GM19467 (cell line): ENCODE measurements around the gene ZNF474.

ENCODE experiments used
- ATAC-seq: cut with Tn5 transposase; IDR thresholded peaks from one replicate; pipeline ENCODE4 v1.9.1; 2021; ENCODE audit warnings: mild to moderate bottlenecking, moderate library complexity; ENCODE audit not compliant: unreplicated experiment

The ZNF474 gene

DNA sequence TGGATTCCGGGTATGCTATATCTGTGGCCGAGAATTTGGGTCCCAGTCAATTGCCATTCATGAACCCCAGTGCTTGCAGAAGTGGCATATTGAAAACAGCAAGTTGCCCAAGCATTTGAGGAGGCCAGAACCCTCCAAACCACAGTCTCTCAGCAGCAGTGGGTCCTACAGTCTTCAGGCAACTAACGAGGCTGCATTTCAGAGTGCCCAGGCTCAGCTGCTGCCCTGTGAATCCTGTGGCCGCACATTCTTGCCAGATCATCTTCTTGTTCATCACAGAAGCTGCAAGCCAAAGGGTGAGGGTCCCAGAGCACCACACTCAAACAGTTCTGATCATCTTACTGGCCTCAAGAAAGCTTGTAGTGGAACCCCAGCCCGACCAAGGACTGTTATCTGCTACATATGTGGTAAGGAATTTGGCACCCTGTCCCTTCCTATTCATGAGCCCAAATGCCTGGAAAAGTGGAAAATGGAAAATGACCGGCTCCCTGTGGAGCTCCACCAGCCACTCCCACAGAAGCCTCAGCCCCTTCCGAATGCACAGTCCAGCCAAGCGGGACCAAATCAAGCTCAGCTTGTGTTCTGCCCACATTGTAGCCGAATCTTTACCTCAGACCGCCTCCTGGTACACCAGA is 23.0 kb downstream of the ZNF474 start:
- no peak for ATAC-seq

DNA sequence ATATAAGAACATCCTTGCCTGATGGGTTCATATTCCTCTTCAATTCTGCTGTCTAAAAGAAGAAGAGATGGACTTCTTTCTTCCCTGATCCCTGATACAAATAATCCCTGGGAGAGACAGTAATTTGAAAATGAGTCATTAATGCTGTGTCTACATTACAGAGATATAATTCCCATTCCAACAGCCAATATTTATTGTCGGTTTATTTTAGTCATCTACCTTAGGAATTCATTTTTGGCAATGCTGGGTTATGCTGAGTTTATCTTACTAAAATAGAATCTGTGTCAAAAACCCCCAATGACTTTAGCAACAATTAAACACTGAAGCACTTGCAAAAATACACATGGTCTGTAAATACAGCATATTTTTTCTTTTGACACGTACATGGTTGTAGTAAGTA is 23.9 kb downstream of the ZNF474 start:
- no peak for ATAC-seq

DNA sequence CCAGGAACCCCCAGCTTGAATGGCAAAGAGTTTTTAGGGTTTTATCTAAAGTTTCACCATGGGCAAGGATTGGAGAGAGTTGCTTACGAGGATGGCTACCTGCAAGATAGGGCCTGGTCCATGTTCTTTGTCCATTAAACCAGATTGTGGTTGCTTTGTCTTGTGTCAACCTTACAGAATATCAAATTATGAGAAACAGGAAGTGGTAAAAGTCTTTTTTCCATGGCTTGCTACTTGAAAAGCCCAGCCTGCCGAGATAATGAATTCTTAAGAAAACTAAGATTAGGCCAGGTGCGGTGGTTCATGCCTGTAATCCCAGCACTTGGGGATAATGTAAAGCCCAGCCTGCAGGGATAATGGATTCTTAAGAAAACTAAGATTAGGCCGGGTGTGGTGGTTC is 24.4 kb downstream of the ZNF474 start:
- no peak for ATAC-seq

DNA sequence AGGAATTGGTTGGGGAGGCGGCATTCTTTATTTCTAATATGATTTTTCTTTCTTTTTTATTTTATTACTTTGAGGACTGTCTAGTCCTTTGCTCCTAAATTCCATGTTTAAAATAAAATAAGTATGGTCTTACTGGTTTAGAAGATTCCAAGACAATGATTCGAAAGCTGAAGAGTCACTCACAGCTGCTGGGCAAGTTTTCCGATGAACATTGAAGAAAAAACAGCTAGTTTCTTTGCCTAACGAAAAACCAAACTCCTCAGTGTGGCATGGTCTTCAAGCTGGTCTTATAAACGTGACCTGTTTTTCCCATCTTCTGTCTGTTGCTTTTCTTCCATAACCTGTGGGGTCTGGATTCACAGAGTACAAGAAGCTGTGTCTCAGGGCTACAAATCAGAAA is 25.1 kb downstream of the ZNF474 start:
- no peak for ATAC-seq

DNA sequence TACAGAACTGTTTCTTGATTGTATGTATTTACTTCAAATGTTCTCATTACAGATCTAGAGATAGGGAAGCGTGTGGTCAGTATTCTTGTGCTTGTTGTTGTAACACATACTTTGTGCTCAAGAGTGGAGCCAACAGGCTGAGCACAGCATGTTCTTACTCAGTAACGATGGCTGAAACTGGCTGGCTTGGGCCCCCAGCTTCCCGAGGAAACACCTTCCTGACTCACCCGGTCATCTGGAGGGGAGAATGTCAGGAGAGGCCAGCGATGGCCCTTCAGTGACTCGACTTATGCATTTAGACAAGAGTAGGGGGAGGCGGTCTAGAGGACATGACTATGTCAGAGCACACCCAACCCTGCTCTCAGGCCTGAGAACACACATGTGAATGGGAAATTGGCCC is 25.6 kb downstream of the ZNF474 start:
- ATAC-seq, result no peak

DNA sequence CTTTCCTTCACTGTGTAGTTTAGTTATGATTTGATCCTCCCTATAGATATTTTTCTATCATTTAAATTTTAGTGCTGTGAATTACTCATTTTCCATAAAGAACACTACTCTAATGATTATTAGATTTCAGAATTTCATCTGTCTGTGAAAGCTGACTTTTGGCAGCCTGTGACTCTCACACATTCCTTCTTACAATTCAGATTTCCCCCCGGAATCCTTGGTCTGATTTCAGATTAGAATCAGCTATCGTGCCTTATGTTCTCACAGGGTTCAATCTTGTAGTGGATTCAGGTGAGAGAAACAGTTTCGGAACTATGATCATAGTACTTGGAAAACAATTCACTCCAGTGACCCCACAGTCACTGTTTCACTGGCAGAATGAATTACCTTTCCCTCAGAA is 26.2 kb downstream of the ZNF474 start:
- ATAC-seq, result no peak

DNA sequence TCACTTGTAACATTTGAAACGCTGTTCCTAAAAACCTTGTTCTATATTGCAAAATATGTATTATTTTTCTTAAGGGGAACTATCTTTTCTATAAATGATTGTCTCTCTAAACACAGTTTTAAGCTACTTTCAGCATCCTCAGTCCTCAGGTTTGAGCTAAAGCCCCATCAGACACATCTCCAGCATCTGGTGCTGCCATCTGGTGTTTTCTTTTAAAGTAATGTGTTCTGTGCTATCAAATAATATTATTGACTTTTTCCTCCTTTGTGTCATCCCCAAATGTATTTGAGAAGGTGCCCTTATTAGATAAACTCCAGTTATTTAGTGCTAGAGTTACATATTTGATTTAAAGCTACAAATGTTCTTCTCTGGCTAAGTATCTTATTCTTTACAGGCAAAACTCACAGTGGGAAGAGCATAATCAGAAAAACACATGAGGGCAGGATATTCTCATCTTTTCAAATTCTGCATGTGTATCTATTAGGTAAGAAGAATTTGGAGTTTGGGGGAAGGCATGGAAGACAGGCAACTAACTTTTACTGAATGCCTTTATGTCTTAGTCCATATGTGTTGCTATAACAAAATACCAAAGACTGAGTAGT is 27.5 kb downstream of the ZNF474 start:
- ATAC-seq, result no peak

DNA sequence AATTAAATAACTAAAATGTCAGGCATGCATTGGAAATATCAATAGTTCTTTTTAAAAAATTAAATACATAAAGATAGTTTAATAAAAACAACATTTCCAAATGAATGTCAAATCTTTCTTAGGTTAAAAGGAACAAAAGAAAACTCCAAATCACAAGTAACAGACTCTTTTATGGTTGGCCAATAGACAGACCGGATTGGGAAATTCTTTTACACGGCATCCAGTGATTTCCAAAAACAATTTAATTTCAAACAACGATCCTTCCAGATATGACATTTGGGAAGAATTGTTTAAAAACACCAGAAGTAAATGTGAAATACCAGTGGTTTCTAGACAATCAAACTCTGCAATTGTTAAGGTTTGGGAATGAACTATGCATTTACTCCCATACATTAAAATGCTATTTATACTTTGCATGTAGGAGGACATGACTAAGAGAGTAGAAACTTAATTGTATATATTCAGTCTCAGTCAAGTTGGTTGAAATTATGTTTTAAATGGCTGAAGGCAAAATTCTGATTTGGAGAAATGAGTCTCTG is 32.8 kb downstream of the ZNF474 start:
- ATAC-seq, result no peak

DNA sequence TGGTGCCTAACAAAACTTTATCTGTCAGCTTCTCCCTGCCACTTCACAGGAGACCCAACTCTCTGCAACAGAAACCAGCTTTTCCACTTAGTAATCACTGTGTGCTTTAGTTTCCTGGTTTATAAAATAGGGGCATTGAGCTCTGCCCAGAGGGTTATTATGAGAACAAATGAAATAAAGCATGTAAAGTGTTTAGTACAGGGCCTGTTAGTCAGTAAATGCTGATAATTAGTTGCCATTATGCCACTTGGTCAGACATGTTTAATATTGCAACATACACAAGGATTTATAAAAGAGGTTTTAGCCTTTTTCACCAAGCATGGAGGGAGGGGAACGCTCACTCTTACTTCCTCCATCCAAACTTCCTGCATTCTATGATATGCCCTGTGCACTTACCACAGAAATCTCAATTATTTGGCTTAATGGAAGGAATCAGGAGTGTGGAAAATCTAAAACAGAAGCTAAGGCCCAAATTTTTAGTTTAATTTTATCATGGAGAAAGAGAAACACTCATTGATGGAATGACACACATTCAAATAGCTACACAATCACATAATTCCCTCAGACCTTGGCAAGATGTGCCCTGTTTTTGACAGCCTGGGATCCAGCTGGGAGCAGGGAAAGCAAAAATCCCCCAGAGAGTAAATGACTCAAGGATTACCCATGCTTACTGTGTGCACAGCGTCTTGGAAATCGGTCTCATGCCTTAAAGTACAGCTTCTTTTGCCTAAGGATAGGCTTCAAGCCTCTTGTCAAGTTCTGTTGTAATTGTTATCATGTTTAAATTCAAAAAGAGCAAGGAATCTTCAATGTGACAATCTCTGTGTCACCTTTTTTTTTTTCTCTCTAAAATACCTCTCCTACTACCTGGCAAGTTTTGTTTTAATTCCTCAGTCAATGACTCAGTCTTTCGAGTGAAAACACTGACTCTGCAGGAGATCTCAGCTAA is 34.0 kb downstream of the ZNF474 start:
- no peak for ATAC-seq

DNA sequence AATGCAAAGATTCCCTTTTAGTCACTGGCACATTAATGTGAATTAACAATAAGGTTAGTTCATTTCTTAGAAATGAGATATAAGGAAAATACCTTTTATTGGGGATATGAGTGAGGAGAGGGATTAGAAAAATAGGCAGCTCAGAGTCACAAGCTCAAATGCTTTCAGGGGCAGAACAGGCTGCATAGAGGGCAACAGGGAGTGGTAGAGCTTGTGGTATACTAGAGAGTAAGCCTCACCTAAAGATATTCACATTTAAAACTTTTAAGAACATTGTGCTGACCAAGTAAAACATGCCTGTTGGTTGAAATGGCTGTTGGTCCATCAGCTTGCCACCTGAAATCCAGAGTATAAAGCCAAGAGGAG is 34.7 kb downstream of the ZNF474 start:
- ATAC-seq, result no peak

DNA sequence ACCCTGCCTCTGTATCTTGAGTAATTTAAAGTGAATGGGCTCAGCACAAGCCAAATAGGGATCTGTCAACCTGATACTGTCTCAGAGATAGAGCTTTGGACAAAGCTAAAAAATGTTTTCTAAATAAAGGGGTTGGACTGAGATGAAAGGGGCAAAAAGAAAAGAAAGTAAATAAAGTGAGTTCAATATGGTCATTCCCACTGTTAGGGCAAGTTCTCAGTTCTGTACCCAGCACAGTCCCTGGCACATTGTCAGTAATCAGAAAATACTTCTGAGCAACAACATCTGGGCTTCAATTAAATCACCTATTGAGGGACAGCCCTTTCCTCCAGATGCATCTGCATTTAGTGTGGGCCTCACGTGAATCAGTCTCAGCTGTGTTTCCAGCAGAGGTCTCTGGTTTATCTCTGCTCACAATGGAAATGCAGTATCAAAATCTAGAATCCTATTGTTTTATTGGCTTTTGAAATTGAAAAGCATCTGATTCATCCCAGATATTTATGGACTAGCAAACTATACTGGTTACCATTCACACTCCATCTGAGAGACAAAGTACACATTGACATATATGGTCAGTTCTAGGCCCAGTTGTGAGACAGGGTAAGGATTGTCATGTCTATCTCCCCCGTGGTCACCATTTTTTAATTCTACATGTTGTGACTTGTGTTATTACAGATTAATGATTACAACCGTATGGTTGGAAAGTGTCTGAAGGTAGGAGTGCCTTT is 35.6 kb downstream of the ZNF474 start:
- ATAC-seq, result no peak

DNA sequence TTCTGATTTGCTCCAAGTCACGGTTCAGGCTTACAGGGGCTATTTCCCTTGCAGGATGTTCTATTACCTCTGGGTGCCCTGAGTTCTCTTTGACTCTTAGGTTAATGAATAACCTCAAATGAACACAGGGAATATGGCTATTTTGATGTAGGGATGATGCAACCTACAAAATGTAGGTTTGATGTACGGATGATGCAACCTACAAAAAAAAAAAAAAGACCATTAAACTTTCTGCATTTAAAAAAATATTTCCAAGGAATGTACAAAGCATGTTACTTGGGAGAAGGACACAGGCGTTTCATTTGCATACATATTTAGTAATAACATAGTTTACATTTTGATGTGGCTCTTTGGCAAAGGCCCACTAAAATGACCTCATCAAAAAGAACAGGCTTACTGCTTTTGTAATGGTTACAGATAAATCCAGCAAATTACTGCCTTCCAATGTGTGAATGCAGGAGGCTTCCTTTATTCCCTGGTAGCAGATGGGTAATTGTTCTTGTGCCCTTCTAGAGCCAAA is 36.3 kb downstream of the ZNF474 start:
- ATAC-seq, result no peak

DNA sequence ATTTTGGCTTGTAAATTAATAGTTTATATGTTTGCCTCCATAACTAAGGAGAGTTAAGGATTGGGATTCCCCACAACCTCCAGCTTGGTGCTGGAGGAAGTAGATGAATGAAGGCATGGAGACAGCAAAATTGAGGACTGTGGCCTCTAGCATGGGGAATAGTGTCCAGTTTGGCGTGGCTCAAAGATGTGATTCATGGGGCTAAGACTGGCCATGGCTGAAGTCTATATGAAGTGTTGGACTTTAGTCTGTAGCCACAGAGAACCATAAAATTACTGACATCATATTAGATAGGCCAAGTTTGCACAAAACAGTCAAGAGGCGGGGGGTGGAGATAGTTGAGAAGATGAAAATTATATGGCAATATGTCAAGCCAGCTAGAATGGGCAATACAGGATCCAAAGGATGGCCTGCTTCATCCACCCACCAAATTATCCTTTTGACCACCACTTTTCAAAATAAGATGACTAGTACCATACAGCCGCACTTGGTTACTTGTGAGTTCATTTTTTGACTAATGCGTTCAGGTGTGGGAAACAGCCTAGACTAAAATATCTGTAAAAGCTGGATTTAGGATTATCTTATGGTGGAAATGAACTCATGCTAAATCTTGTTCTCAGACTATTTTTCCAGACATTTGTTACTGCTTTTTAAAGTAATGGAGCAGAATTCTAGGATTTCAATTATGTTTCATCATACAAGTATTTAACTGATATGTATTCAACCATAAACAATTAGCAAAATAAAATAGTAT is 40.2 kb downstream of the ZNF474 start:
- ATAC-seq, result no peak

DNA sequence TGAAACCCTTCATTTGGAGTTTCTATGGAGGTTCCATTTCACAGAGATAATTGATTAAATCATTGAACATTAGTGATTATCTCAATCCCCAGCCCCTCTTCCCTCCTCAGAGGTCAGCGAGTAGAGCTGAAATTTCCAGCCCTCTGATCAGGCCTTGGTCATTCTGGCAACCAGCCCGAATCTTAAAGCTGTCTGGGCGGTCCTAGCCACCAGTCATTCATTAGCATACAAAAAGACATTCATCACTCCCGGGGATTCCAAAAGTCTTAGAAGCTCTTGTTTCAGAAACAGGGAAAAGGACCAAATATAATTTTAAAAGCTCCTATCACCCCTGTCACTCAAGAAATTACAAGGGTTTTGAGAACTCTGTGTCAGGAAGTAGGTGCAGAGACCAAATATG is 41.3 kb downstream of the ZNF474 start:
- ATAC-seq, result no peak

DNA sequence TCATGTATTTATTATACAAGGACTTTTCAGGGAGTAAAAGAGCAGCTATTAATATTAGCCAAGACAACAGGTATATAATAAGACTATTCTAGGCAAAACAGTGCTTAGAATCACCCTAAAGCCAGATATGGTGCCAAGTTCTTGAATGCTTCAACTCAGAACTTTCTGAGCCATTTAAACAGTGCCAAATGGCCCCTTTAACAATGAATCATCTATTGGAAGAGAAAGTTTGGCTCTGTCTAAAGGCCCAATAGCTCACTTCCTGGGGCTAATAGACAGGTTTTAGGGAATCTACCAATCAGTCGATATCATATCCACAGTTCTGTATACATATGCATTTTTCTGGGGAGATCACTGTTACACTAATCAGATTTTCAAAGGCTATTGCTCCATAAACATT is 42.9 kb downstream of the ZNF474 start:
- ATAC-seq, result no peak

DNA sequence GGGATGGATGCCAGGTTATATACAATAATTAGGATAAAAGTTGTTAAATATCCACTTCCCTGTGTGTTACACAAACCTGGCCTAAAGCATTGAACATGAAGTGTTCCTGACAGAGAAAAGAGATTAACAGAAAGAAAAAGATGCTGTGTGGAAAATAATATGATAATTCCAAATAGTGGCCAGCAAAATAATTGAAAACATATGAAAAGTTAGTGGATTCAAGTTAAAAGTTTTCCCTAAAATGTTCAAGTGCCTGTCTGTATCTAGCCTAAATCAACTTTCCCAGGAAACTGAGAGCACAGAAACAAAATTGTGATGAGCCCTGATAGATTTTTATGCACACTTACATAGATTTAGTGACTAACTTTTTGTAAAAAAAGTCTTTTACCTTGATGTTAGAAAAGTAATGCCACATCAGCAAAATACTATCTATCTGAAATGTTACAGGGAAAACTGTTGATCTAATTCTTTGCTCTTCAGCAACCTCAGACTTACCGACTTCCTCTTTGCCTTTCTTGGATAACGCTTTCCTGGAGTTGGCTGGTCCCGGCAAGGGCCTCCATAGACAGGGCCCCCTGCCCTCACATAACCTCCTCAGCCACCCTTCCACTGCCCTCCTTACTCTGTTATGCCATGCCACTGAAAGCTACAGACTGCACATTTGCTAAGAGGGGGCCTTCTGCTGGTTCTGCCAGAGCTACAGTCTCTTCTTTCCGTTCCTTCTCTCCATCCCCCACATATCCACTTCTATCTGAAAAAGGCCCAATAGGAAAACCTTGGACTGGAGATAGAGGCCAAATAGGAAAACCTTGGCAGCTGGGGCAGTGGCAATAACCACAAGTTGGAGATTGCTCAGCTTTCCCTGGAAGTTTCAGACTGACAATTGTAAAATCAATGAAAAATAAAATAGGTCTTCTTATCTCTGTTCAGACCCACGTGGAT is 44.4 kb downstream of the ZNF474 start:
- no peak for ATAC-seq

DNA sequence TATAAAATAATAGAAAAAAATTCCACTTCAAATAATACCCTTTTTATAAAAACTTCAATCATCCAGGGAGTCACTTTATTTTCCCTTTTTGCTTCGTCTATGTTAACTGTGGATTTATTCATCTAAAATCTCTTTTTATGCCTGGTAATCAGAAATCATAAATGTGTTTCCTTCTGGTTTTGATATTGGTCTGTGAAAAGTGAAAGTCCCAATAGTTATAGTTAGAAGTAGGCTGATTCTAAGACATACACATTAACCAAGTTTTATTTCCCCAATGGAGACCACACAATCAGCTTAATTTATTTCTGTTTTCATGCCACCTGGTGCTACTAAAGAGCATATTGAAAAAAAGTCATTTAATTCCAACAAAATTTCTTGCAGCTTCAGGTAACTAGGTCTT is 45.7 kb downstream of the ZNF474 start:
- ATAC-seq, result no peak

DNA sequence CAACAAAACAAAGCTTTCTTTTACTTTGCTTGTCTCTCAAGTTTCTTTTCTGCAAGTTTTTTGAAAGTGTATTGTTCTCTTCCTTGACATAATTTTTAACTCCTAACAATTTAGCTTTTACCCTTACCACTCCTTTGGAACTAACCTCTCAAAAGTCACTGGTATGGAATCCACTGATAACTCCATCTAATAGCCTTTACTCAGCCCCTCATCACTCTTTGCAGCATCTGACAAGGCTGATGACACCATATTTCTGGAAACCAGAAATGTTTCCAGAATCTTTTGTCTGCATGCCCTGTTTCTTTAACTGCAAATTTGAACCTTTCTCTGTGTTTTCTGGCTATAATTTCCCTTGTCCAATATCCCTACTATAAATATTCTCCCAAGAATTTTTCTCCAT is 46.5 kb downstream of the ZNF474 start:
- ATAC-seq, result no peak

DNA sequence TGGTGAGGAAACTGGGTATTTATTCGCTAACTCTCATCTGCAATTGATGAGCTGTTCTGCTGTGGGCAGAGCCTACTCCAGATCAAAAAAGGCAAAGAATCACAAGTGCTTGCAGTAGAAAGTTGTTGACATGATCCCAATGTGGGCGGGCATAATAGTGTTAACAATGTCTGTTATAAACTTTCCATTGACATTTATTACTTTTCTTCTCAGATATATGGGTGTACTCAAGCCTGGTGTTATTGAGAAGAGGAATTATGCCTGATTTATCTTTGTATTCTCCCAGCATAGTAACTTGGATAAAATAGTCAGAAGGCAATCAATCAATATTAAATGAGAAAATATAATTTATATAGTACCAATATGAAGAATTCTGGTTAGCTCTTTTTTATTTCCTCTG is 47.8 kb downstream of the ZNF474 start:
- no peak for ATAC-seq
